H1 (cell line): ENCODE measurements around the gene INKA2. TPM values are rescaled to one million over a fixed set of nuclear protein-coding genes. Genes with fewer than 3 reads are reported as not detected.

Source experiments
- CTBP2 ChIP-seq: IDR thresholded peaks from 2 replicates; pipeline ENCODE4 v1.7.0; 2011; ENCODE audit warnings: borderline replicate concordance, mild to moderate bottlenecking, moderate library complexity, mixed read lengths, low read length; ENCODE audit not compliant: insufficient read depth, insufficient read length
- FOSL1 ChIP-seq: IDR thresholded peaks from 2 replicates; pipeline ENCODE4 v1.6.1; 2011; ENCODE audit warnings: mild to moderate bottlenecking, low read depth, low read length, moderate library complexity; ENCODE audit not compliant: insufficient read depth
- KDM4A ChIP-seq: IDR thresholded peaks from one replicate; pipeline ENCODE4 v1.7.1; 2012; ENCODE audit warnings: low read depth, mild to moderate bottlenecking, moderate library complexity, low read length, inconsistent platforms; ENCODE audit not compliant: severe bottlenecking
- NRF1 ChIP-seq: IDR thresholded peaks from 2 replicates; pipeline ENCODE4 v1.6.1; 2011; ENCODE audit warnings: mild to moderate bottlenecking, low read depth, low read length, improper control_type of control experiment
- POLR2A ChIP-seq, 2 experiments: IDR thresholded peaks; 1 replicate in 1 of 2; 2 replicates in 1 of 2; pipeline ENCODE4 v1.6.1; 2011; ENCODE audit warnings: low read depth in 2 of 2, low read length in 2 of 2, mild to moderate bottlenecking in 2 of 2; ENCODE audit errors: control extremely low read depth in 1 of 2
- polyA plus RNA-seq, 7 experiments: library from polyadenylated mRNA; depleted of rRNA in 3 of 7; stranded (reverse) in 5 of 7; unstranded in 2 of 7; fragments of >200 nt in 5 of 7; fragments of 200-250 nt in 2 of 7; gene quantifications; 1 replicate in 5 of 7; 2 replicates in 1 of 7; 4 replicates in 1 of 7; pipeline versions ENCODE4 v1.2.1 to v1.2.3, GENCODE V29; 2011 to 2013; ENCODE audit warnings: missing spikeins in 2 of 7, mixed read lengths in 2 of 7
- total RNA-seq: library from RNA; stranded (reverse); fragmentation: NEBNext Ultra II Directional; extraction: Animal tissue kit (Norgen Biotek cat#: 25700); gene quantifications from 2 replicates; pipeline ENCODE4 v1.2.1, GENCODE V29; 2021

Gene INKA2
- total and polyA plus RNA-seq, 2 of the 8 experiments (the other 6 are each of a cell fraction or from before 2014, with no cell fraction given) = 4.2 to 11.5 TPM

- no peak for TF ChIP-seq FOSL1
- TF ChIP-seq KDM4A = no peak
- no peak for TF ChIP-seq CTBP2
- no peak for TF ChIP-seq NRF1
- no peak for TF ChIP-seq POLR2A (IDR thresholded peaks at IDR 0.05; ENCODE audit: control extremely low read depth in 1 of 2, low read depth in 2 of 2, low read length in 2 of 2)
Measured at GRCh38 chr1:111729271-111729921, 9.8 kb downstream of the INKA2 start (continued).
